ENCODE data around the gene NIN.
"Not testable (repeated sequence)": the region's sequence is repeated elsewhere in the genome, so short reads cannot be mapped to it uniquely, and the experiment has no call there.

The NIN gene

DNA sequence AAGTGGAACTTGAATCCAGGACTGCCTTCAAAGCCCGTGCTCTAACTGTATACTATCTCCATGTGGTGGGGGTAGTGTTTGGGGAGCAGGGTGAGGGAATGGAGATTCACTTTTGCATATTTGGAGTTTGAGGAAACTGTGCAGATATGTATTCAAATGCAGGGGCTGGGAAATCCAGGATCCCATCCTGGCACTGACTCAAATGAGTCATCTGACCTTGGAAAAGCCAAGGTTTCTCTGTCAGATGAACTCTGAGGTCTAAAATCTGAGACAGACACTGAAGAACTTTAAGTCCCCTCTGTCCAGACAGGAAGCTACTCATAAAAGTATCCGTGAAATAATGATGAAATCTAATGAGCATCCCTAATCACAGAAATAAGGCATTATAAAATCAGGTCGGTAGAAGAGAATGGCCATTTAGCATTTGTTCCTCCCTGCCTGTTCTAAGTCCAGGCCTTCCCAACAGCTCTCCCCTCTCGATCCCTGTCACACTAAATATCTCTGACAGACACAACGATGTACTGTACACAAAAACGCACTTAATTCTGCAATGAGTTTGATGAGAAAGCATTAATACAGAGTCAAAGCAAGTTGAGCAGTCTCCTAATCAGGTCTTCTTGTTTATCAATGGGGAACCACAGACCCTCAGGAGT lies 14.4 kb downstream of the NIN start:
- no peak for DNase-seq

GRCh38 chr14:50815526-50815925 lies 15.4 kb downstream of the NIN start:
- not testable (repeated sequence) for DNase-seq

GRCh38 chr14:50815058-50815457 lies 15.9 kb downstream of the NIN start:
- not testable (repeated sequence) for DNase-seq

DNA sequence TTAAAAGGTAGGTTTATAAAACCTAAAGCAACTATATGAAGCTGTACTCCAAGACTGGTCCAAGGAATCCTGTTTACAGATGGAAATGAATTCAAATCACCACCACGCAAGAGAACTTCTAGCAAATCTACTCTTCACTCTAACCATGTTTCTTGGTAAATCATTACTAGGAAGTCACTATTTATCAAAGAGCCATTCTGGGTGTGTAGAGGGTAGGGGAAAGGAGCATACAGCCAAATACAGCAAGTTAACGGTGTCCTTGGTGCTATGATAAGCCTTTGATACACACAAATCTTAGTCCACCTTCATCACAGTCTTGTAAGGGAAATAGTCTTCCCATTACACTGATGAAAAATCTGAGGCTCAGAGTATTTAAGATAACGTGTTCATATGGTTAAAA lies 16.8 kb downstream of the NIN start:
- no peak for DNase-seq

DNA sequence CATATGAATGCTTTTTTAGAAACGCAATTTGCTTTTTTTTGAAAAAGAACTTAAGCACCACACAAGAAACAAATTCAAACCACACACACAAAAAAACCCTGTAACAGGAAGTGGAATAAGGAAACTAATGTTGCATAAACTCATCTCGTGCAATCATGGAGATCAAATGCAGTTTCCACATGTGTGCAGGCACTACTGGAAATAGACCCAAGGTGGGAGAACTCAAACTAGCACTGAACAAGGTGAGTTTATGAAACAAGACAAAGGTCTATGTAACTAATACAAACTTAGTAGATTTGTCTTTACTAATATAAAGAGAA lies 17.5 kb downstream of the NIN start:
- peak in 1 of 2 donors; percentile 50 for DNase-seq

GRCh38 chr14:50812856-50813543 lies 18.0 kb downstream of the NIN start:
- DNase-seq = no peak

DNA sequence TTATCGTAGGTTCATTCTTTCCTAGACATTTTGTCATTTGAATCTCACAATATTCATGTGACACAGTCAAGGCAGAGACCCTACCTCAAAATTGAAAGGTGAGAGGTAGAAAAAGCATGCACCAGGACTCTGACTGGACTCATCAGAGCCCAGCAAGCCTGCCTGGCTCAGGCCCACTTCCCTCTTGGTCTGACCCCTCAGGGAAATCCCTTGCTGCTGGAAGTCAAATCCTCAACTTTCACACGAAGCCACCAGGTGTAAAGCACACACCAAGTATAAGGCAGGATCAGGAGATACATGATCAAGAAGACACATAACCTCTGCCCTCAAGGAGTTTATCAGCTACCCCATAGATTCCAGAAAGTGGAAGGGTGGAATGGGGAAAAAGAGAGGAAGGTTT lies 18.8 kb downstream of the NIN start:
- DNase-seq = no peak

DNA sequence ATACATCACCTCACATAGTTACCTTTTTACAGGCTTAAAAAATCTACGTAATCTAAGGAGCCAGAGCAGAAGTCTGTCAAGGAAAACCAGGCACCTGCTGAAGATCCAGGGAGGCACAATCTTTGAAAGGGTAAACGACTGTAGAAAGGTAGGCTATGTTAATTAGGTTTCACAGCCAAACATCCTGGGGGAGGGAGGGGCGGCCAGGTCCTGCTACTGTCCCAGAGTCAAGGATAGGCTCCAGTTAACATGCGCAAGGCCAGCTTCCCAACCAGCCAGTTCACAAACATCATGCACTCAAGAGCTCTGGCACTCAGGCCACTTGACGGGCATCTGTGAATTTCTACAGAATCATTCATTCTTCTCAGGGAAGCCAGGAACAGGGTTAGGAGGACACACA lies 22.9 kb downstream of the NIN start:
- no peak for DNase-seq

DNA sequence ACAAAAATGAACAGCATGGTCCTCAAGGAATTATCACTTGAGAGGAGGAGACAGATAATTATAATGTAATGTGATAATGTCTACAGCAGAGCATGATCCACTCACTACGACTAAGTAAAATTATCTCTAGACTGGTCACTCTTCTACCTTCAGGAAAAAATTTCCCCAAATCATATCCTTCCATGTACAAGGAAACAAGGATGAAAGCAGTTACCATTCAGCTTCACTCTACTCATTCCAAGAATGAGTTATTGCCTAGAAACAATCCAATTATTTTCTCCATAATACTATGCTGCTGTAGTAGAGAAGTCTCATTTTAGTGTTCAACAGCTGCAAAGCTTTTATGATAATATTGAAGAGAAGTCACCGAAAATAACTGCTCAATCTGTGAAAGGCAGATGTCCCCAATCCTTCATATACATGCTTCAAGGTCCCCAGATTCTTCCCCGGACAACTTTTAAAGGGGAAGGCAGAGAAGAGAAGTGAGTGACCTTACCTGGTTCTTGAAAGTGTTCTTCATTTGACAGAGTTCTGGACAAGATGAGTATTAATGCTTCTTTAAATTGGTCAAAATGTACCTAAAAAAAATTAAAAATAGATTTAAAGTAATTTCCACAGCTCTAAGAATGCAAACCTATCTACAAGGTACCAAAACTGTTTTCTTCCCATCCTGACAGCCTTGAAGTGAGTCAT lies 24.6 kb downstream of the NIN start:
- DNase-seq = no peak

- no peak for DNase-seq
These were observed 25.6 kb downstream of the NIN start for GRCh38 chr14:50805396-50805795.

- no peak for DNase-seq
These were observed 26.7 kb downstream of the NIN start for GRCh38 chr14:50804181-50804721.

DNA sequence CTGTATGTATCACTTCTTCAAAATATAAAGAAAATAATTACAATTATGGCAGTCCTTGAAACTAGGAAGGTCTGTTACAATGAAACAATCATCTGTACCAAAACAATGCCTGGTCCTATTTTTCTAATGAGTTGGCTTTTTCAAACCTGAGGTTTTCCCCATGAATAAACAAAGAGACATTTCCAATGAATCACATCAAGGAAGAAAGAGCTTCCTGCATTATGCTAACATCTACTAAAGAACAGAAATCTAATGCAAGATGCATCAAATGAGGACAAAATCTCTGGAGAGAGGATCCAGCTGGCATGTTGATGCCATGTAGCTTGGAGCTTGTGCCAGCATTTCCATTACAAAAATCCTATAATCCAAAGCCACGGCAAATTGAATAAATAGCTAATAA lies 29.3 kb downstream of the NIN start:
- no peak for DNase-seq

DNA sequence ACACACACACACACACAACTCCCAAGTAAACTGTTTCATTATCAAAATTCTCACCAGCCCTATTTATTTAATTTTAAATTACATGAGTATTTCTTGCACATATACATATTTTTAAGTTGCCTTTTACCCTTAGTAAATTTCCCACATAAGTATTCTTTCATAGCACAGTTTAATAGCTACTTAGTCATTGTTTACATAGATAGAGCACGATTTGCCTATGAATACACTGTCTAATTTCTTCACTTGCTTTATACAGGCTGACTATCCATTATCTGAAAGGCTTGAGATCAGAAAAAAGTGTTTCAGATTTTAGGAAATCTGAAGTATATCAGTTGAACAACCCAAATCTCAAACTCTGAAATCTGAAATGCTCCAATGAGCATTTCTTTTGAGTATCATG lies 30.9 kb downstream of the NIN start:
- no peak for DNase-seq

GRCh38 chr14:50798048-50798421 lies 32.9 kb downstream of the NIN start:
- no peak for DNase-seq

GRCh38 chr14:50797250-50798047 lies 33.5 kb downstream of the NIN start:
- no peak for DNase-seq

- DNase-seq = no peak
These were observed 34.6 kb downstream of the NIN start for GRCh38 chr14:50796390-50796789.

DNA sequence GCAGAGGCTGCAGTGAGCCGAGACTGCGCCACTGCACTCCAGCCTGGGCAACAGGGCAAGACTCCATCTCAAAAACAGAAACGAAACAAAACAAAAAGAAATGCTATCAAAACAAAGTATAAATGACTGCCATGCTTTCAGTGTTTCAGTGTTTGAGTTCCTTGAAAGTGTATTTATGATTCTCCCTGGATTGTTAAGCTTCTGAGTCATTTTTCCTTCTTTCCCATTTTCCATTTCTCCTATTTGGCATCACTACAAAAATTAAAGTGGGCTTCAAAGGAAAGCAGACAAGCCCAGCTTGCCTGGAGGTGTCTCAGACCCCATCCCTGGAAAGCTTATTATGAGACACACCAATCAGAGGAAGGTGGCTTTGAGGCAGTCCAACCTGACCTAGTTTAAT lies 35.1 kb downstream of the NIN start:
- no peak for DNase-seq

- no peak for DNase-seq
These were observed 35.8 kb downstream of the NIN start for GRCh38 chr14:50795142-50795541.

DNA sequence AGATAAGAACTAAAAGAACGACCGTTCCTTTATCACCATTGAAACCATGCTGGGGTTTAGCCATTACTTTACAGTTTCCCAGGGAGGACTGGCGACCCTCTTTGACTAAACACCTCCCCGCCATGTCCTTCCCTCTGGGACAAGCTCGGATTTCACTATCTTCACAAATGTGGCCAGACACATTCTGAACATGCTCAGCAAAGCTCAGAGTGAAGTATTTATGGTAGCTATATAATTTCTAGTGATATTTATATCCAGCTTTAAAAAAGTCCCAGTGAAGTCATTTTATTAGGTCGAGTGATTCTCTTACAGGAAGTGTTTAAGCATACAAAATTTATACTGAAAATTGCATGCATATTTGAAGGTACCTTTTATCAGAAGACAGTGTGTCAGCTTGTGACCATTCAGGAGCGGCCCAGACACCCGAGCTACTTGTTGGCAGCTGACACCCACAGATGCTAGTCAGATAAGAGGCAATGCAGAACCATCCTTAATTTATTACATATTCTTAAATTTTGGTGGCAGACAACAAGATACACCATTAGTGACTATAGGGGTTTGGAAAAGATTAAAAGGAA lies 36.8 kb downstream of the NIN start:
- DNase-seq = peak in 1 of 2 donors; percentile 21

GRCh38 chr14:50792634-50793068 lies 38.3 kb downstream of the NIN start:
- no peak for DNase-seq

DNA sequence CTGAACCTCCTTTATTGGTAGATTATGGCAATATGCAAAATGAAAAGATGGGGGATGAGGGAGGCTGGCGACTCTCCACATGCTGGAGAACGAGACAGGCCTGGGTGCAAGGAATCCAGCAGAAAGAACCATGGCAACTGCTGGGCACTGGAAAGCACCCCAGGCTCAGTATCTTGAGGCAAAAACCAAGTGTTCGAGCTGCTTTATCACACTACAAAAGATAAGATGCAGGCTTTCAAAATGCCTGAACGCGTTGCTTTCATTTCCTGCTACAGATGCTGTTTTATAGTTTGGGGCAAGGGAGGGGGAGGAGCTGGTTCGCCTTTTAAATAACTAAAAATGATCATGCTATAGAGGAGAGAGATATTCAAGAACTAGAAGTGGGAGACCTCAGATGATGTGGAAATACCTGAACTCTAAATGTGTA lies 38.9 kb downstream of the NIN start:
- DNase-seq = peak; percentile 12 to 29

DNA sequence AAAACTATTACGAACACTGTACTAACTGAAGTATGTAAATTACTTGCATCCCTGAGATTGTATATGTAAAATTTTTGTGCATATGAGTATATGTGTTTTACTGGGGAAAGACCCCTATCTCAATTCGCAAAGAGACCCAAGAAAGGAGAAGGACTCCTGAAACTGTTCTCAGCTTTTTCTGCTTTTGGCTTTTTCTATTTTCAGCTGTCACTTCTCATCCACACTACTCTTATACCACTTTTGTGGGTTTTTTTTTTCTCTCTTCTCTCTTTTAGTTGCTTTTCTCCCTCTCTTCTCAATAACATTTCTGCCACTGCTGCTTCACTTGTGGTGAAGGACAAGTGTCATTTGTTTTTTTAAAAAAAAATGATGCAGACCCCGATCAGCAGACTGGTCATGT lies 39.8 kb downstream of the NIN start:
- DNase-seq = no peak

GRCh38 chr14:50790589-50790988 lies 40.4 kb downstream of the NIN start:
- no peak for DNase-seq

Data from CD4-positive, alpha-beta T cell treated with Interleukin-1 beta for 1 hour (primary cell).